Uterus (tissue), 4 donors: Measurements from ENCODE around the gene PRUNE2. TPM values are rescaled to one million over a fixed set of nuclear protein-coding genes. Genes with fewer than 3 reads are reported as not detected.

Source experiments
- DNase-seq, 2 donors: peaks; one replicate each; pipeline ENCODE4 v3.0.0-alpha.2; 2019 to 2020
- H3K27ac ChIP-seq, 2 donors: fragments of 200-600 bp; sonication (generic); 1 replicate in 1 of 2; 2 replicates in 1 of 2; pipeline ENCODE4 v1.5.1; 2016 to 2018
- H3K27me3 ChIP-seq, 2 donors: fragments of 200-600 bp; sonication (generic); one replicate each; pipeline ENCODE4 v1.5.1; 2018 to 2019; ENCODE audit warnings: control low read depth in 1 of 2
- H3K36me3 ChIP-seq, 2 donors: fragments of 200-600 bp; sonication (generic); one replicate each; pipeline ENCODE4 v1.5.1; 2019; ENCODE audit warnings: control low read depth in 1 of 2
- H3K4me1 ChIP-seq, 2 donors: fragments of 200-600 bp; sonication (generic); one replicate each; pipeline ENCODE4 v1.5.1; 2018 to 2019; ENCODE audit warnings: control low read depth in 1 of 2
- H3K4me3 ChIP-seq, 2 donors: fragments of 200-600 bp; sonication (generic); 1 replicate in 1 of 2; 2 replicates in 1 of 2; pipeline ENCODE4 v1.5.1; 2018 to 2019; ENCODE audit warnings: mild to moderate bottlenecking in 1 of 2
- H3K9me3 ChIP-seq, 2 donors: fragments of 200-600 bp; sonication (generic); one replicate each; pipeline ENCODE4 v1.5.1; 2019; ENCODE audit warnings: control low read depth in 1 of 2
- CTCF ChIP-seq, 4 experiments: fragments of 200-600 bp in 2 of 4; fragments of 450-650 bp in 2 of 4; sonication (generic) in 2 of 4; IDR thresholded peaks; one replicate each; pipeline ENCODE4 v1.5.1; 2016 to 2019; ENCODE audit warnings: antibody characterized with exemption in 4 of 4, mild to moderate bottlenecking in 2 of 4, moderate library complexity in 1 of 4
- POLR2A ChIP-seq, 2 donors: fragments of 450-650 bp; IDR thresholded peaks; one replicate each; pipeline ENCODE4 v1.6.1; 2016; ENCODE audit warnings: antibody characterized with exemption in 2 of 2, mild to moderate bottlenecking in 1 of 2, moderate library complexity in 1 of 2
- intact Hi-C: fragments of 100-400 bp; cut with DNase I; formaldehyde crosslinking; loops from one replicate; pipeline ENCODE4 v1.15.1; 2023; ENCODE audit warnings: low total_unique reads
- total RNA-seq, 4 donors: library from RNA; depleted of rRNA in 3 of 4; stranded (reverse); fragments of >200 nt in 3 of 4; gene quantifications; one replicate each; pipeline versions ENCODE4 v1.1.0 to v1.2.4, GENCODE V29; 2014 to 2023
- donor health status: DM: yes; HTN: yes; CAD: no.

PRUNE2 gene
- total RNA-seq, 4 donors from 2014 or later, result 51.4 to 187 (median 97.1) TPM

DNA sequence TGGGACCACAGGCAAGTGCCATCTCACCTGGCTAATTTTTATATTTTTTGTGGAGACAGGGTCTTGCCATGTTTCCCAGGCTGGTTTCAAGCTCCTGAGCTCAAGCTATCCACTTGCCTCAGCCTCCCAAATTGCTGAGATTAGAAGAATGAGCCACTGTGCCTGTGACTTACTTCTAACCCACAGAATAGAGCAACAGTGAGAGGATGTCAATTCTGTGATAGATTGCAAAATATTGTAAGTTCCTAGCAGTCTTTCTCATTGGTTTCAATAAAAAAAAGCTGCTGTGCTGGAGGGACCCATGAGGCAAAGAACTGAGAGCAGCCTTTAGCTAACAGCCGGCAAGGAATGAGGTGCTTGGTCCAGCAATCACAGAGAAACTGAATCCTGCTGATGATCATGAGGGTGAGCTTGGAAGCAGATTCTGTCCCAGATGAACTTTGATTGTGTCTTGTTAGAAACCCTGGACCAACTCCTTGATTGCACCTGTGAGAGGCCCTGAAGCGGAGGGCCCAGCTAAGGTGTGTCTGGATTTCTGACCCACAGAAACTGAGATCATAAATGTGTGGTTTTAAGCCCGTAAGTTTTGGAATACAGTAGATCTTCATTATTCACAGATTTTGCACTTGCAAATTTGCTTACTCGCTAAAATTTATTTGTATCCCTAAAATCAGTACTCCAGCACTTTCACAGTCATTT, 297.2 kb downstream of the PRUNE2 start:
- Histone ChIP-seq H3K27ac (no peak overlapping the region), H3K36me3 (no peaks in the 10 kb centered on the region), H3K4me3 (no peak overlapping the region), H3K27me3 (no peaks in the 10 kb centered on the region), H3K4me1 (no peaks in the 10 kb centered on the region), H3K9me3 (no peaks in the 10 kb centered on the region)
- no peak for DNase-seq
- TF ChIP-seq POLR2A (IDR thresholded peaks at IDR 0.05) (no peak), CTCF (IDR thresholded peaks at IDR 0.05) (no peak)
- intact Hi-C loops, result no loop called here

- Histone ChIP-seq H3K36me3 (no peaks in the 10 kb centered on the region), H3K4me1 (no peaks in the 10 kb centered on the region), H3K9me3 (no peaks in the 10 kb centered on the region), H3K27me3 (no peaks in the 10 kb centered on the region), H3K27ac (no peak overlapping the region), H3K4me3 (no peak overlapping the region)
- intact Hi-C loops, result no loop called here
- no peak for DNase-seq
- TF ChIP-seq CTCF (IDR thresholded peaks at IDR 0.05) (no peak), POLR2A (IDR thresholded peaks at IDR 0.05) (no peak)
Measured at GRCh38 chr9:76607730-76608436, 298.0 kb downstream of the PRUNE2 start.

DNA sequence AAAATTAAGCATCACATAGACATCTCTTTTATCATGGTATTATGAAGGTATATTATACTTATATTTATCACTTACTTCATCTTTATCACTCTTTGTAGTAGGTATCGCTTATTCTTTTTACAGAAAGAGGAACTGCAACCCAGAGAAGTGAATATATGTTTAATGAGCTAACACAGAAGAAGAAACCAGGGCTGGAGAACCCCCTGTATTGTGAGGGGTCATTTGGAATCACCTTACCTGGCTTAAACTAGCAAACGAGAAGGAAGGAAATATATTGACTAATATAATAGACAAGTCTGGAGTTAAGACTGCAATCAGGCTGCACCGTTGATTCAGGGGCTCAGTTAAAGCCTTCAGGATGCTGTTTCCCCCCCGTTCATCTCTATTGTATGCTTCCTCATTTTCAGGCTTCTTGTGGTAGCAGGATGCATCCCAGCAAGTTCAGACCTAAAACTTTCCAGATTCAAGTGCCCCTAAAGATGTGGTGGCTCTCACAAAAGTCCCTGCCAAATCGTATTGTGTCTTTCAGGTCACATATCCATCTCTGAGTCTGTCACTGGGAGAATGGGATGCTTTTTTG, 300.5 kb downstream of the PRUNE2 start:
- H3K9me3 ChIP-seq, result no peaks in the 10 kb centered on the region
- no peak overlapping the region for H3K27ac ChIP-seq
- no peak overlapping the region for H3K4me3 ChIP-seq
- no peak for DNase-seq
- H3K4me1 ChIP-seq, result no peaks in the 10 kb centered on the region
- no peak for TF ChIP-seq POLR2A (IDR thresholded peaks at IDR 0.05)
- TF ChIP-seq CTCF (IDR thresholded peaks at IDR 0.05), result no peak
- no peaks in the 10 kb centered on the region for H3K36me3 ChIP-seq
- H3K27me3 ChIP-seq, result no peaks in the 10 kb centered on the region
- intact Hi-C loops, result no loop called here

- intact Hi-C loops, result no loop called here
- Histone ChIP-seq H3K9me3 (no peaks in the 10 kb centered on the region), H3K4me3 (no peak overlapping the region), H3K27me3 (no peaks in the 10 kb centered on the region), H3K36me3 (no peaks in the 10 kb centered on the region), H3K4me1 (no peaks in the 10 kb centered on the region), H3K27ac (no peak overlapping the region)
- TF ChIP-seq CTCF (IDR thresholded peaks at IDR 0.05) (no peak), POLR2A (IDR thresholded peaks at IDR 0.05) (no peak)
- DNase-seq, result no peak
Measured at GRCh38 chr9:76603931-76604570, 301.9 kb downstream of the PRUNE2 start.
